ENCODE measurements around the gene GPR156.

GPR156 gene

GRCh38 chr3:120140098-120140742 is 144.8 kb downstream of the GPR156 start:
- no peak overlapping the region for H3K4me3 ChIP-seq (ENCODE audit: low read depth, low read length)
- no peaks in the 10 kb centered on the region for H3K27me3 ChIP-seq
- no peak for TF ChIP-seq CTCF (IDR thresholded peaks at IDR 0.05; ENCODE audit: low read depth, low read length)
- H3K36me3 ChIP-seq: no peaks in the 10 kb centered on the region
- H3K9me3 ChIP-seq: no peaks in the 10 kb centered on the region
- no peak for DNase-seq
- no peaks in the 10 kb centered on the region for H3K4me1 ChIP-seq

- Histone ChIP-seq H3K4me1 (no peaks in the 10 kb centered on the region), H3K27me3 (no peaks in the 10 kb centered on the region), H3K4me3 (ENCODE audit: low read depth, low read length) (no peak overlapping the region), H3K36me3 (no peaks in the 10 kb centered on the region), H3K9me3 (no peaks in the 10 kb centered on the region)
- TF ChIP-seq CTCF (IDR thresholded peaks at IDR 0.05; ENCODE audit: low read depth, low read length): no peak
- DNase-seq: no peak
These were observed 145.9 kb downstream of the GPR156 start for GRCh38 chr3:120139140-120139539.

- TF ChIP-seq CTCF (IDR thresholded peaks at IDR 0.05; ENCODE audit: low read depth, low read length): no peak
- Histone ChIP-seq H3K9me3 (no peaks in the 10 kb centered on the region), H3K27me3 (no peaks in the 10 kb centered on the region), H3K4me1 (no peaks in the 10 kb centered on the region), H3K36me3 (no peaks in the 10 kb centered on the region), H3K4me3 (ENCODE audit: low read depth, low read length) (no peak overlapping the region)
- no peak for DNase-seq
These were observed 147.5 kb downstream of the GPR156 start for GRCh38 chr3:120137548-120137947.

GRCh38 chr3:120130656-120131055 is 154.4 kb downstream of the GPR156 start:
- DNase-seq: no peak
- TF ChIP-seq CTCF (IDR thresholded peaks at IDR 0.05; ENCODE audit: low read depth, low read length): no peak
- Histone ChIP-seq H3K4me3 (ENCODE audit: low read depth, low read length) (no peak overlapping the region), H3K4me1 (no peaks in the 10 kb centered on the region), H3K27me3 (no peaks in the 10 kb centered on the region), H3K36me3 (no peaks in the 10 kb centered on the region), H3K9me3 (no peaks in the 10 kb centered on the region)

- no peaks in the 10 kb centered on the region for H3K9me3 ChIP-seq
- H3K4me3 ChIP-seq (ENCODE audit: low read depth, low read length): no peak overlapping the region
- DNase-seq: no peak
- no peaks in the 10 kb centered on the region for H3K27me3 ChIP-seq
- TF ChIP-seq CTCF (IDR thresholded peaks at IDR 0.05; ENCODE audit: low read depth, low read length): no peak
- H3K4me1 ChIP-seq: no peaks in the 10 kb centered on the region
- no peaks in the 10 kb centered on the region for H3K36me3 ChIP-seq
These were observed 155.1 kb downstream of the GPR156 start for GRCh38 chr3:120129718-120130513.

- H3K4me3 ChIP-seq (ENCODE audit: low read depth, low read length): no peak overlapping the region
- DNase-seq: no peak
- H3K36me3 ChIP-seq: no peaks in the 10 kb centered on the region
- no peaks in the 10 kb centered on the region for H3K4me1 ChIP-seq
- TF ChIP-seq CTCF (IDR thresholded peaks at IDR 0.05; ENCODE audit: low read depth, low read length): no peak
- H3K27me3 ChIP-seq: no peaks in the 10 kb centered on the region
- H3K9me3 ChIP-seq: no peaks in the 10 kb centered on the region
These were observed 156.0 kb downstream of the GPR156 start for GRCh38 chr3:120129051-120129450.

Data from BE2C (cell line).